GM10847 (cell line): ENCODE measurements around the gene TTLL8.

Experiments used
- POLR2A ChIP-seq: IDR thresholded peaks from 2 replicates; pipeline ENCODE4 v1.6.1; 2011; ENCODE audit not compliant: insufficient read length; ENCODE audit errors: extremely low read depth

The TTLL8 gene

DNA sequence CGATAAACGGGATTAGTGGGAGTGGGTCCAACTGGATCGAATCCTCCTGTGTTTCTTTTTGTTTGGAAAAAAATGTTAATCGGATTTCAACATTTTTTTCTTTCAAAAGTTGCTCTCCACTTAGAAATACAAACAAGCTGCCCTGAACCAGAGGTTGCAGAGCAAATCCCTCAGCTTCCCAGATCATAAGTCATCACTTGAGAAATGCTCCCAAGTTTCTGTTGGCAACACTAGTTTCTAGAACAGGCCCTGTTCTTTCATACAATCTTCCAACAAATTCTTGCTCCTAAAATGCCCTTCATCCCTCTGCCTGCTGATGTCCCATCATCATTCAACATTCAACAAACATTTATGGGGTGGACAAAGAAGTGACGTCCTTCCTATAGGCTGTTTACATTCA is 28.4 kb upstream of the TTLL8 start:
- no peak for TF ChIP-seq POLR2A

DNA sequence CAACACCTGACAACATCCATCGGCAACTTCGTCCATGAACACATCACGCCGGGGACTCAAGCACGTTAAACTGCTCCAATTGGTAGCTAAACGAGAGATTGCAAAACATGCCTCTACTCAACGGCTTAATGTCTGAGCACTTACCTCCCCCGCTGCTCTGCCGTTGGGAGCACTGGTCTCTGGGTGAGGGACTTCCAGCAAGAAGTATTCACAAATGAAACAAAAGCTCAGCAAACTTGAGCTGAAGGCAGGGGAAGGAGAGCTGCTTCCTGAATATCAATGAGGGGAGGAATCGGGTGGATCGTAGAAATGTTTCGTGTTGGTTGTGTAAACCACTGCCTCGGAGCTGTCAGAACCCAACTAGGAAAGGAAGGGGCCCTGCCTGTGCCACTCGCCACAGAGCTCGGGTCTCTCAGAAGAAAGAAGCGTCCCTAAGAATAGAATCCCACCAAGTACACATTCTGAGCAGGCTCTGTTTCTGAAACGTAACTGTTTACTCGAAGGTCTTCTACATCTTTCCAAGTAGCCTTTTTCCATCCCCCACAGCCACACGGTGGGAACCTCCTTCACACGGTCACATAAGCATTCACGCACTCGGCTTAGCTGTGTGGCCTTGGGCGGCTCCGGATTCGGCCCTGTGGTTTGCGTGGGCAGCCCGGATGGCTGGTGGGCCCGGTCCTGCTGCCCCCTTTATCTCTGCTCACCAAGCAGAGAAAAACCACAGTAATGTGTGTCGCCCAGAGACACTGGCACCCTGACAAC is 27.3 kb upstream of the TTLL8 start, which contains the start of gene MLC1:
TSS of gene MLC1 (minus strand) at position 216 of the 762 bp plus-strand sequence. CDS start 524 bp downstream, outside the sequence.
- no peak for TF ChIP-seq POLR2A

DNA sequence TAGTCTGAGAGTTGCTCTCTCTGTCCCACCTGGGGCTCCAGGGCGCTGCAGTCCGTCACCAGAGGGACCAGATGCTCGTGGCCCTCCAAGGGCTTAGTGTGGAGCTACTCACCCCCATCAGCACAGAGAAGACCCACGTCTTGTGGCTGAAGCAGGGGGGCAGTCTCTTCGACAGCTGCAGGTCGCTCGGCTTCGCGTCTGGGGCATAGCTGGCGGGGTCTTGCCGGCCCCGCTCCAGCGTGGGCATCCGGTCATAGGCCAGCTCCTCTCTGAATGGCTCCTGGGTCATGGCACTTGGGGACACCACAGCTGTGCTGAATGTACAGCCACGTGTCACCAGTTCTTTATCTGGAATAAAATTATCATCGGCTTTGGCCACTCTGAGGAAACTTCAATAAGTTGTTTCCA is 26.5 kb upstream of the TTLL8 start:
- no peak for TF ChIP-seq POLR2A

DNA sequence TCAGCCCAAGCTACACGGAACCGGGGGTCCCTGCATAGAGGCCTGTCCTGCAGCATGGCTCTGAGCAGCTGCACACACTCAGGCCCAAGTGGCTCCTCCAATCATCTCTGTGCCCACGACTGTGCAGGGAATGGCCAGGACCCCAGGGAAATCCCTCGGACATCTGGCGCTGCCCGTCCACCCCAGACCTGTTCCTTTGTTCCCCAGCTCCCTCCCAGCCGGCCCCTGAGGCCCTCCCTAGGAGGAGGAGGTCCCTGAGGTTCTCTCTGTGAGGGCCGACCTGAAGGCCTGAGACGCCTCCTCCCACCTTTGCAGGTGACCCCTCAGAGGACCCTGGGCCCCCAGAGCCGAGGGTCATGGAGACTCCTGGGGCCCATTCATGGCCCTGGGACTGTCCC is 26.0 kb upstream of the TTLL8 start:
- no peak for TF ChIP-seq POLR2A

DNA sequence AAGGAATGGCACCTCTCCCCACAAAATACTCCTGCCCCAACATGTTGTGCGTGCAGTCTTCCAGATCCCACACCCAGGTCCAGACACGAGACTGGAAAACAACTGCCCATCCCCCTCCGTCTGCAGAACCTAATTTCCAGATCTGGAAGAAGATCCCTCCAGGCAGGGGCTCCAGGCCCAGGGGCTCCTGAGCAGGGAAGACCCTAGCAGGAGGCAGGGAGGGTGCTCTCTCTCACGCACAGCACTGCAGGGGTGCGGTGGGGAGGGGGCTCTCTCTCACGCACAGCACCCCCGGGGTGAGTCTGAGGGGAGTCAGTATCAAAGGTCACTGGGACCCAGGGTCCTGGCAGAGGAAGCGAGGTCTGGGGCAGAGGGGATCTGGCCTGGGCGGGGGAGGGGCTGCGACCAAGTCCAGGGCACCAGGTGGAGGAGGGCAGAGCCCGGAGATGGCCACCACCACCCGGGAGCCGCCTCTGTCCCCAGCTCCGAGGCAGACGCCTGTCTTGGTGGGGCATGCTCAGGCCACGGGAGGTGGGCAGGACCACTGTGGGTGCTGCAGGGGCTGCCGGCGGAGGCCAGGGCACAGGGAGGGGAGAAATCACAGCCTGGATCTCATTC is 25.5 kb upstream of the TTLL8 start:
- no peak for TF ChIP-seq POLR2A

DNA sequence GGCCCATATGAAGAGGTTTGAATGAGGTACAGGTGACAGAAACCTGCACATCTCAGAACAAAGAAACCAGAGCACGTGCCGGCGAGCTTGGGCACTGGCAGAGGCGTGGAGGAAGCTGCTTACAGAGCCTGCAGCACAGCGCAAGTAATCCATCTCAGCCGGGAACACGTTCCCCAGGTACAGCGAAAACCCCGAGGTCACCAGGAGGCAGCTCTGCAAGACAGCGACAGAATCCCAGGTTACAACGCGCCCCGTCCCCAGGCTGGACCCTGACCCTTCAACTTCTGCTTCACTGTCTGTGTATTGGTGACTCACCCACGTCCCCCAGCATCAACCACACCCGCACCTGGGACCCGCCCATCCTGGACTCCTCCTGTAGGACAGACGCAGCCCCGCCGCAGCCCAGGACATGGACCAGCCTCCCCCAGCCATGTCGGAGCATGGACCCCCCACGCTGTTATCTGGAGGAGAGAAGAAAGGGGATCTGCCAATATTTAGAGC is 24.9 kb upstream of the TTLL8 start:
- no peak for TF ChIP-seq POLR2A

DNA sequence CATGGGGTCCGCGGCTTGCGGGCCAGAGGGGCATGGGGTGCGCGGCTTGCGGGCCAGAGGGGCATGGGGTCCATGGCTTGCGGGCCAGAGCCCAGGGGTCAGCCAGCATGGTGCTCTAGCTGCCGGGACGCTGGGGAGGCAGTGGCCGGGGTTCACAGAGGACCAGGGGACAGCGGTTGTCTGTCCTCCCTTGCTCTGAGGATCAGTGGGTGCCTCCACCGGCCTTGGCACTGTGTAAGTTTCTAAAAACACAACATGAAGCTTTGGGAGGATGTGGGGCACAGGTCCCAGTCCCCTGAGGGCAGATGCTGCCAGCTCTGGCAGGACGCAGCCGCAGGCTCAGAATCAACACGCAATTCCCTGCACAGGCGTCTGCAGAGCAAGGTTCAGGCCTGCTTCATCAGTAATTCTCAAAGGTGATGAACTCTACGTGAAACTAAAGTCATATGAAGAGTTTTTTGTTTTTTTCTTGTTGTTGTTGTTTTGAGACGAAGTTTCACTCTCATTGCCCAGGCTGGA is 24.2 kb upstream of the TTLL8 start:
- no peak for TF ChIP-seq POLR2A

DNA sequence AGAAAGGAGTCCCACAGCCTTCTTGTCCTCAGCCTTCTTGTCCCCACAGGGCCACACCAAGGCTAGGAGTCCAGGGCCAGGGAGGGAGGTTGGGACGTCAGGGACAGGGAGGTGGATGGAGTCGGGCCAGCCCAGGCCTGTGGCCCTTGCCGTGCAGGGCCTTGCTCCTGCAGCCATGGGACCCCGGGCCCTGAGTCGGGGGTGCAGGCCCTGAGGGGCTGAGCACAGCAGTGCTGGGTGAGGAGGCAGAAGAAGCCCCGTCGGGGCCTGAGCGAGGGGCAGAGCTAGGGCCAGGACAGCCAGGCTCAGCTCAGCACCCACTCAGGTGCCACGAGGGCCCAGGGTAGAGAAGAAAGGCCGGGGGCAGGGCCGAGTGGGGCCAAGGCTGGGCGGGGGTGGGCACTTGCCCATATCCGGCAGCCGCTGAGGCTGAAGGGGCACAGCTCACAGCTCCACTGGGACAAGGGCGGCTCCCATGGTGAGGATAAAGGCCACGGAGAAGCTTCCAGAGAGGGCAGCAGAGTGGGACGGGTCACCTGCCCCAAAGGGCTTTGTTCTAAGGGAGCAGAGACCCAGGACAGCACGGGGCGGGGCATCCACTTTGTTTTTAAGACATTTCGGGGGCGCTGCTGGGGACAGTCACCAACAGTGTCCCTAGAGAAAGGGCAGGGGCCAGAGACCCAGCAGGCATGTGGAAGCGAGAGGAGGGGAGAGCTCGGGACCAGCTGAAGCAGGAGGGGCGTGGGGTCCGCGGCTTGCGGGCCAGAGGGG is 23.5 kb upstream of the TTLL8 start:
- no peak for TF ChIP-seq POLR2A

DNA sequence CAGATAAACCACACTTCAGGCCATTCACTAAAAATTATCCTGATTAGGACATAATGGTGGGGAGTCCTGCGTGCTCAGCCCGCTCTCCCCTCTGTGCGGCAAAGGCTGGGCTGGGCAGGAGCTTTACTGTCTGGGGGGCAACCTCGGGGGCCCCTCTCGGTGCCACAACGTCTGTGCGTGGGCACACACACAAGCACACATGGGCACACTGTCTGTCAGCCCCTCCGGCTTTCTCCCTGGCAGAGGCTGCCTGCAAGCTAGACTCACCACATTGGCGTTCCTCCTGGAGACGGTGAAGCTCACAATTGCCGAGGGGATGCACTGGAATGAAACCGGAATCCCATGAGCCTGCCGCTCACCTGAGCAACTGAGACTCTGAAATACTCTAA is 22.0 kb upstream of the TTLL8 start:
- TF ChIP-seq POLR2A, result no peak

DNA sequence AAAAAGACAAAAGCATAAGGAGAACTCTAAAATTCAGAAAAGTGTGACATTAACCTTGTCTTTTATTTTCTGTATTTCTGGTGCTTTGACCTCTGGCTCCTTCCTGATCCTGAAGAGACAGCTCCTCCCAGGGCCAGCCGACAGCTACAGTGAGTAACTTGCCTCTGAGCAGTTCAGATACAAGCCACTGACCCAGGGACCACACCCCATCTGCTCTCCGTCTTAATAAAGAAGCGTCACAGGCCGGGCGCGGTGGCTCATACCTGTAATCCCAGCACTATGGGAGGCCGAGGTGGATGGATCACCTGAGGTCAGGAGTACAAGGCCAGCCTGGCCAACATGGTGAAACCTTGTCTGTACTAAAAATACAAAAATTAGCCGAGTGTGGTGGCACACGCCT is 20.7 kb upstream of the TTLL8 start:
- TF ChIP-seq POLR2A, result no peak

DNA sequence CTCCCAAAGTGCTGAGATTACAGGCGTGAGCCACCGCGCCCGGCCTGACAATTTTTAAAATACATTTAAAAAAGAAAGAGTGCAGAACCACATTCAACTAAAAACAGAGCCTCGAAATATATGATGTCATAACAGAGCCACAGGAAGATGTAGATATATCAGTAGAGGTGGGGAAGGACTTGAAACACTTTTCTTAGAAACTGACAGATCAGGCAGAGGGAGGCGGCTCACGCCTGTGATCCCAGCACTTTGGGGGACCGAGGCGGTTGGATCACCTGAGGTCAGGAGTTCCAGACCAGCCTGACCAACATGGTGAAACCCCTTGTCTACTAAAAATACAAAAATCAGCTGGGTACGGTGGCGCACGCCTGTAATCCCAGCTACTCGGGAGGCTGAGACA is 20.1 kb upstream of the TTLL8 start:
- TF ChIP-seq POLR2A, result no peak

DNA sequence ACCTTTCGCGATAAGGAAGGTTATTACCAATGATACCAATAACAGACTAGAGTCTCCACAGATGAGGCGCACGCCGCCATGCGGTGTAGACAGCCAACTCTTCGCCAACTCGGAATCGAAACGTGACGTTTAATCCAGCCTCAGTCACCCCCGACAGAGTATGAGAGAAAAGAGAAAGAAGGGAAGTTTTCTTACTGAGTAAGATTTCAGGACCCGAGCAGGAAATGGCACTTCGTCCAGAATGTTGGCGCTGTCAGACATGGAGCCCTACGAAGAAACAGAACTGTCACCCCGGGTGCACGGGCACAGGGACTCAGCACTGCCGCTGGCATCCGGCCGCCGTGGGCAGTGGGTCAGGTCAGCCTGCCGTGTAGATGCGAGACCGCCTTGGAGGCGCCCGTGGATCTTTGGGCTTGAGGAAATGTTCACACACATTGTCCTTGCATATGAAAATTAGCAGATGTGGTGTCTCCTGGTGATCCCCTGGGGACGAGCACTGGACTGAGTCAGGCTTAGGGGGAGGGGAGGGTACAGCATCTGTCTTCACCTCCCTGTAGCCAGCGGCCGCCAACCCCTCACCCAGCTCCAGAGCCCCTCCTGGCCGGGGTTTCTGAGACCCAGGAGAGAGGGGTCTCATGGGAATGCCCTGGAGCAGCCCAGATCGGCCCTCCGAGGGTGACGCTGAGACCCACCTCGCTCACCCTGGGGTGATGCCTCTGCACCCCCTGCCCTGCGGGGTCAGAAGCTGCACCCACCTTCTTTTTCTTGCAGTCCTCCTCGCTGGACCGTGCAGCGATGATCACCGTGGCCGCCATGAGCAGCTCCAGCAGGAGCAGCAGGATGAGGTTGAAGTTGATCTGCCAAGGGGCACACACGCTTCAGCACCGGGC is 18.8 kb upstream of the TTLL8 start:
- TF ChIP-seq POLR2A, result no peak

DNA sequence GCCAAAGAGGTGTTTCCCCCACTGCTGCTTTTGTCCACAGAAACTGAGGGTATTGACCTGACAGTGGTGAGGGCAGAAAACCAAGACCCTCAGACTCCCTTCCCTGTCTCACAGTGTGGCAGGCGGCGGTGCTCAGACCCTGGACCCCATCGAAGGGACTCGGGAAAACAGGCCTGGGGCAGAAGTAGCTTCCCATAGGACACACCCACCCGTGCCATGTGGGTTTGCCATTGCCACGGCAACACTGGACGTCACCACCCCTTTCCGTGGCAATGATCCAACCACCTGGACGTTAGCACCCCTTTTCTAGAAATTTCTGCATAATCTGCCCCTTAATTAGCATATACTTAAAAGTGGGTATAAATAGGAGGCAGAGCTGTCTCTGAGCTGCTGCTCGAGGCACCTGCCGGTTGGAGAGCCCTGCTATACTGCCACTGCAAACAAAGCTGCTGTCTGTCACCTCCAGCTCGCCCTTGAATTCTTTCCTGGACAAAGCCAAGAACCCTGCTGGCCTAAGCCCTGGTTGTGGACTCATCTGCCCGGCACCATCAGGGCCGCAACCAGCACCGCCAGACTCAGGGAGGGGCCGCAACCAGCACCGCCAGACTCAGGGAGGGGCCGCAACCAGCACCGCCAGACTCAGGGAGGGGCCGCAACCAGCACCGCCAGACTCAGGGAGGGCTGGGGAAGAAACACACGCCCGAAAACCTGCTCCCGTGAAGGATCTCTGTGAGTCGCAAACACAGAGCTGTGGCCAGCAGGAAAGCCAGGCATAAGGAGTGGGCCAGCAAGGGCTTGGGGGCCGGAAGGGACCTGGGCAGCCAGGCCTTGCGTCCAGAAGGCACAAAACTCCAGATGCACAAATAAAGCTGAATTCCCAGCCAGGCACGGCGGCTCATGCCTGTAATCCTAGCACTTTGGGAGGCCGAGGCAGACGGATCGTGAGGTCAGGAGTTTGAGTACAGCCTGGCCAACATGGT is 16.7 kb upstream of the TTLL8 start:
- TF ChIP-seq POLR2A, result no peak
